Activated naive CD8-positive, alpha-beta T cell treated with anti-CD3 and anti-CD28 coated beads, Interleukin-2, amount 10 ng/mL, durations not matched to agents 7 days and 5 days (primary cell): Measurements from ENCODE around the gene DPYD. TPM values are rescaled to one million over a fixed set of nuclear protein-coding genes. Genes with fewer than 3 reads are reported as not detected.

Source experiments
- ATAC-seq: fragments of 150-1000 bp; cut with Tn5 transposase; one replicate; pipeline ENCODE4 v1.10.0; 2021; ENCODE audit warnings: low read depth, moderate library complexity
- POLR2A ChIA-PET: fragments of 350-600 bp; sonication (Branson Sonifier 250); formaldehyde crosslinking; loops from one replicate; lab custom pipeline; 2021; ENCODE audit warnings: antibody characterized with exemption; lab: Charles Lee
- DNase-seq: peaks from one replicate; pipeline ENCODE4 v3.0.0; 2021
- H3K27ac Mint-ChIP-seq: one replicate; pipeline ENCODE4 v1.8.0; 2022; ENCODE audit warnings: mild to moderate bottlenecking, mixed read lengths
- H3K27me3 Mint-ChIP-seq: one replicate; pipeline ENCODE4 v1.8.0; 2022; ENCODE audit warnings: mild to moderate bottlenecking, moderate library complexity, mixed read lengths
- H3K36me3 Mint-ChIP-seq: one replicate; pipeline ENCODE4 v1.8.0; 2021; ENCODE audit warnings: mild to moderate bottlenecking, mixed read lengths
- H3K4me1 Mint-ChIP-seq: one replicate; pipeline ENCODE4 v1.8.0; 2021; ENCODE audit warnings: mixed read lengths
- H3K4me3 Mint-ChIP-seq: one replicate; pipeline ENCODE4 v1.8.0; 2022; ENCODE audit warnings: mild to moderate bottlenecking, moderate library complexity, mixed read lengths
- H3K9me3 Mint-ChIP-seq: one replicate; pipeline ENCODE4 v1.8.0; 2021; ENCODE audit warnings: mixed read lengths
- total RNA-seq, 2 experiments: library from RNA; stranded (reverse); gene quantifications; one replicate each; pipeline ENCODE4 v1.2.3, GENCODE V29; 2021

The DPYD gene
- total RNA-seq, 2 experiments from 2014 or later, result 42.0 to 42.3 TPM

- DNase-seq (no peak), ATAC-seq (no peak)
- Mint-ChIP-seq H3K27me3 (no peaks in the 10 kb centered on the region), H3K27ac (no peak overlapping the region), H3K36me3 (no peaks in the 10 kb centered on the region), H3K4me3 (no peak overlapping the region), H3K4me1 (no peaks in the 10 kb centered on the region), H3K9me3 (peaks cover under 1% of the 10 kb centered on the region)
- POLR2A ChIA-PET, result no interaction called here
Observed at GRCh38 chr1:97046765-97047420, 873.9 kb downstream of the DPYD start.

- no peak overlapping the region for H3K27ac Mint-ChIP-seq
Observed at GRCh38 chr1:97044159-97044760, 876.6 kb downstream of the DPYD start.

DNA sequence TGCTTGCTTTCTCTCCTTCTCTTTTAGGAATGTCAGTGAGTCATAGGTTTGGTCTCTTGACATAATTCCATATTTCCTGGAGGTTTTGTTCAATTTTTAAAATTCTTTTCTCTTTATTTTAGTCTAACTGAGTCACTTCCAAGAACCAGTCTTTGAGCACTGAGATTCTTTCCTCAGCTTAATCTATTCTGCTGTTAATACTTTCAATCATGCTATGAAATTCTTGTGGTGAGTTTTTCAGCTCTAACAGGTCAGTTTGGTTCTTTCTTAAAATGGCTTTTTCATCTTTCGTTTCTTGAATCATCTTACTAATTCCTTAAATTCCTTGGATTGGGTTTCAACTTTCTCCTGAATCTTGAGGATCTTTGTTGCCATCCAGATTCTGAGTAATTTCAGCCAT lies 878.3 kb downstream of the DPYD start:
- Mint-ChIP-seq H3K9me3 (peaks cover 7% of the 10 kb centered on the region), H3K36me3 (no peaks in the 10 kb centered on the region), H3K4me3 (no peak overlapping the region), H3K4me1 (no peaks in the 10 kb centered on the region), H3K27ac (no peak overlapping the region), H3K27me3 (no peaks in the 10 kb centered on the region)
- POLR2A ChIA-PET, result no interaction called here
- DNase-seq, result no peak
- ATAC-seq, result no peak

More at GRCh38 chr1:97044159-97044760, 876.6 kb downstream of the DPYD start:
- ATAC-seq, result no peak
- H3K36me3 Mint-ChIP-seq, result no peaks in the 10 kb centered on the region
- H3K9me3 Mint-ChIP-seq, result peaks cover 7% of the 10 kb centered on the region
- no peaks in the 10 kb centered on the region for H3K4me1 Mint-ChIP-seq
- DNase-seq, result no peak
- no peaks in the 10 kb centered on the region for H3K27me3 Mint-ChIP-seq
- POLR2A ChIA-PET, result no interaction called here
- H3K4me3 Mint-ChIP-seq, result no peak overlapping the region

- POLR2A ChIA-PET, result no interaction called here
- no peak overlapping the region for H3K27ac Mint-ChIP-seq
Observed at GRCh38 chr1:97041026-97041425, 879.8 kb downstream of the DPYD start.

DNA sequence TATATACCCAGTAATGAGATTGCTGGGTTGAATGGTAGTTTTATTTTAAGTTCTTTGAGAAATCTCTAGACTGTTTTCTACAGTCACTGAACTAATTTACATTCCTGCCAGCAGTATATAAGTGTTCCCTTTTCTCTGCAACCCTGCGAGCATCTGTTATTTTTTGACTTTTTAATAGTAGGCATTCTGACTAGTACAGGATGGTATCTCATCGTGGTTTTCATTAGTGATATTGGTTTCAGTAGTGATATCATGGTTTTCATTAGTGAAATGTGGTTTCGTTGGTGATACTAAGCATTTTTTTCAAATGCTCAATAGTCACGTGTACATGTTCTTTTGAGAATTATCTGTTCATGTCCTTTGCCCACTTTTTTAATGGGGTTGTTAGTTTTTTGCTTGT lies 882.4 kb downstream of the DPYD start:
- ATAC-seq (no peak), DNase-seq (no peak)
- Mint-ChIP-seq H3K27ac (no peak overlapping the region), H3K27me3 (no peaks in the 10 kb centered on the region), H3K9me3 (peaks cover 7% of the 10 kb centered on the region), H3K36me3 (no peaks in the 10 kb centered on the region), H3K4me1 (no peaks in the 10 kb centered on the region), H3K4me3 (no peak overlapping the region)
- POLR2A ChIA-PET, result no interaction called here

More at GRCh38 chr1:97041026-97041425, 879.8 kb downstream of the DPYD start:
- ATAC-seq (no peak), DNase-seq (no peak)
- H3K27me3 Mint-ChIP-seq, result no peaks in the 10 kb centered on the region
- H3K4me1 Mint-ChIP-seq, result no peaks in the 10 kb centered on the region
- no peak overlapping the region for H3K4me3 Mint-ChIP-seq
- H3K9me3 Mint-ChIP-seq, result peaks cover 7% of the 10 kb centered on the region
- H3K36me3 Mint-ChIP-seq, result no peaks in the 10 kb centered on the region

DNA sequence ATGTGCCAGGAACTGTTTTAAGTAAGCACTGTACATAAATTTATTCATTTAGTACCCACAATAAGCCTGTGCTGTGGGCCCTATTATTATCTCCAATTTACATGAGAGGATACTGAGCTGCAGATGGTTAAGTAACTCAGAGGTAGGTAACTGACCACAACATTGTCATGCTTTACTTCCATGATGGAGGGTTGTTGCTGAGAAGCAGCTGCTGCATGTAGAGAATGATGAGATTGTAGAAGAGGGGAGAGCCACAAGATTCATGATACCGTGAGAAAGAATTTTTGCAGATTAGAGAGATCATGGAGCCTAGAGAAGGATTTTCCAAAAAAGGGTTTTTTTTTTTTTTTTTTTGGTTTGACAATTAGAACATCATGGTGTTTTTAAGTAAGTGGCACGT lies 886.2 kb downstream of the DPYD start:
- no peaks in the 10 kb centered on the region for H3K9me3 Mint-ChIP-seq
- ATAC-seq (no peak), DNase-seq (no peak)
- H3K4me1 Mint-ChIP-seq, result no peaks in the 10 kb centered on the region
- no peaks in the 10 kb centered on the region for H3K36me3 Mint-ChIP-seq
- no peak overlapping the region for H3K27ac Mint-ChIP-seq
- POLR2A ChIA-PET, result no interaction called here
- H3K27me3 Mint-ChIP-seq, result peaks cover 7% of the 10 kb centered on the region
- no peak overlapping the region for H3K4me3 Mint-ChIP-seq

- DNase-seq, result no peak
Observed at GRCh38 chr1:97033949-97034348, 886.9 kb downstream of the DPYD start.

More at GRCh38 chr1:97033949-97034348, 886.9 kb downstream of the DPYD start:
- ATAC-seq, result no peak
- H3K9me3 Mint-ChIP-seq, result no peaks in the 10 kb centered on the region
- H3K4me3 Mint-ChIP-seq, result no peak overlapping the region
- H3K4me1 Mint-ChIP-seq, result no peaks in the 10 kb centered on the region
- no peaks in the 10 kb centered on the region for H3K36me3 Mint-ChIP-seq
- H3K27ac Mint-ChIP-seq, result no peak overlapping the region
- peaks cover 7% of the 10 kb centered on the region for H3K27me3 Mint-ChIP-seq
- POLR2A ChIA-PET, result no interaction called here
